K562 (cell line): Measurements from ENCODE around the gene DGLUCY. TPM values are rescaled to one million over a fixed set of nuclear protein-coding genes. Genes with fewer than 3 reads are reported as not detected.

Experiments used
- ATAC-seq: fragments of 200-7000 bp; cut with Tn5 transposase; 3 replicates; pipeline ENCODE4 v1.9.1; 2020; ENCODE audit warnings: moderate library complexity
- BruUV-seq: library from RNA; stranded (reverse); fragments of 400-500 nt; replicated peaks from 2 replicates; lab custom pipeline; 2021; lab: Mats Ljungman, UMichigan
- CTCF ChIA-PET: fragments of 300-600 bp; formaldehyde crosslinking; extraction: SDS; loops from one replicate; lab custom pipeline; 2021; ENCODE audit warnings: low intra/inter-chr PET ratio; lab: Yijun Ruan, JAX
- POLR2A ChIA-PET: fragments of 300-600, 350-650 bp; sonication (Branson Sonifier 250); formaldehyde crosslinking; extraction: SDS; loops from one replicate; lab custom pipeline; 2021; ENCODE audit warnings: antibody characterized with exemption, inconsistent platforms; lab: Yijun Ruan, JAX
- DNase-seq, 4 experiments: peaks; one replicate each; pipeline versions ENCODE4 v3.0.0 to v3.0.0-alpha.2; 2011 to 2018; ENCODE audit warnings: low spot score in 3 of 4, mixed read lengths in 3 of 4; ENCODE audit errors: extremely low read depth in 1 of 4
- FAIRE-seq: peaks from 2 replicates; lab custom pipeline; 2011; peaks lifted over from hg19 to GRCh38; lab: Jason Lieb, UNC
- H2AFZ ChIP-seq: 2 replicates; pipeline ENCODE4 v1.6.0; 2011; ENCODE audit warnings: low read depth, low read length, control low read depth, inconsistent platforms
- H3K27ac ChIP-seq: fragments of 200-600 bp; 3 replicates; pipeline ENCODE4 v1.8.0; 2011; ENCODE audit warnings: low read depth, mild to moderate bottlenecking, control low read depth, inconsistent platforms, low read length, moderate library complexity, mixed read lengths; ENCODE audit errors: extremely low read depth
- H3K27me3 ChIP-seq, 2 experiments: fragments of 300-600 bp in 1 of 2; 2 replicates in 1 of 2; 3 replicates in 1 of 2; pipeline versions ENCODE4 v1.6.0 to v1.8.0; 2011; ENCODE audit warnings: inconsistent platforms in 2 of 2, low read length in 2 of 2, mild to moderate bottlenecking in 1 of 2, mixed read lengths in 1 of 2, moderate library complexity in 1 of 2; ENCODE audit not compliant: control insufficient read depth in 2 of 2, insufficient read depth in 2 of 2
- H3K36me3 ChIP-seq: fragments of 300-600 bp; 3 replicates; pipeline ENCODE4 v1.8.0; 2011; ENCODE audit warnings: mild to moderate bottlenecking, low read length, inconsistent platforms; ENCODE audit not compliant: control insufficient read depth, insufficient read depth
- H3K4me1 ChIP-seq, 2 experiments: fragments of 200-600 bp in 1 of 2; replicated peaks in 1 of 2; 2 replicates in 1 of 2; 3 replicates in 1 of 2; pipeline versions ENCODE4 v1.5.1 to v1.8.0; 2011; ENCODE audit warnings: inconsistent platforms in 2 of 2, low read length in 2 of 2, mild to moderate bottlenecking in 1 of 2, mixed read lengths in 1 of 2, moderate library complexity in 1 of 2; ENCODE audit not compliant: control insufficient read depth in 2 of 2, insufficient read depth in 2 of 2
- H3K4me2 ChIP-seq: 2 replicates; pipeline ENCODE4 v1.6.1; 2011; ENCODE audit warnings: low read length, control low read depth, inconsistent platforms, mixed read lengths; ENCODE audit not compliant: insufficient read depth
- H3K4me3 ChIP-seq: fragments of 200-600 bp; sonication (generic), shearing (Covaris generic); 2 replicates; pipeline ENCODE4 v1.5.1; 2016; ENCODE audit warnings: control low read depth, inconsistent platforms
- H3K79me2 ChIP-seq: fragments of 200-600 bp; 3 replicates; pipeline ENCODE4 v1.8.0; 2011; ENCODE audit warnings: low read length, inconsistent platforms; ENCODE audit not compliant: control insufficient read depth, insufficient read depth
- H3K9ac ChIP-seq, 2 experiments: 2 replicates each; pipeline versions ENCODE4 v1.6.0 to v1.6.1; 2011; ENCODE audit warnings: low read depth in 2 of 2, low read length in 2 of 2, control low read depth in 1 of 2, inconsistent platforms in 1 of 2, mild to moderate bottlenecking in 1 of 2, mixed read lengths in 1 of 2; ENCODE audit not compliant: insufficient read depth in 1 of 2
- H3K9me1 ChIP-seq: one replicate; pipeline ENCODE4 v1.6.0; 2011; ENCODE audit warnings: inconsistent platforms, mild to moderate bottlenecking, low read length, moderate library complexity; ENCODE audit not compliant: control insufficient read depth, insufficient read depth
- H3K9me3 ChIP-seq: replicated peaks from 2 replicates; pipeline ENCODE4 v1.5.1; 2011; ENCODE audit warnings: low read depth, low read length, inconsistent platforms; ENCODE audit not compliant: control insufficient read depth, insufficient read depth
- H4K20me1 ChIP-seq: replicated peaks from 2 replicates; pipeline ENCODE4 v1.6.1; 2011; ENCODE audit warnings: low read length, inconsistent platforms, mixed read lengths; ENCODE audit not compliant: control insufficient read depth, insufficient read depth
- ARHGAP35 ChIP-seq: fragments of 450-650 bp; IDR thresholded peaks from 2 replicates; pipeline ENCODE4 v1.6.1; 2018; ENCODE audit not compliant: partially characterized antibody
- BMI1 ChIP-seq: fragments of 150-350 bp; IDR thresholded peaks from 2 replicates; pipeline ENCODE4 v1.6.1; 2014; ENCODE audit warnings: low read length
- C11orf30 ChIP-seq: fragments of 450-650 bp; IDR thresholded peaks from 2 replicates; pipeline ENCODE4 v1.6.1; 2016; ENCODE audit warnings: low read depth, mild to moderate bottlenecking
- HMBOX1 ChIP-seq: sonication (generic); IDR thresholded peaks from 2 replicates; pipeline ENCODE4 v1.6.1; 2016
- HMG20A ChIP-seq: fragments of 450-650 bp; formaldehyde crosslinking; conservative IDR thresholded peaks from 2 replicates; pipeline ENCODE4 v1.4.0; 2020; ENCODE audit warnings: mild to moderate bottlenecking, mixed read lengths
- HNRNPK ChIP-seq: fragments of 200-400 bp; formaldehyde crosslinking; IDR thresholded peaks from one replicate; pipeline ENCODE4 v1.6.1; 2018; ENCODE audit warnings: mild to moderate bottlenecking, low read depth, low read length; ENCODE audit not compliant: poor library complexity, severe bottlenecking
- HNRNPLL ChIP-seq: fragments of 200-400 bp; formaldehyde crosslinking; IDR thresholded peaks from 2 replicates; pipeline ENCODE4 v1.6.1; 2017; ENCODE audit warnings: low read length, low read depth, mild to moderate bottlenecking; ENCODE audit not compliant: poor library complexity, severe bottlenecking
- POLR3A ChIP-seq: IDR thresholded peaks from 2 replicates; pipeline ENCODE4 v1.6.1; 2011; ENCODE audit warnings: borderline replicate concordance, mild to moderate bottlenecking, moderate library complexity; ENCODE audit not compliant: insufficient read length, insufficient read depth; ENCODE audit errors: extremely low read depth
- POLR3G ChIP-seq: IDR thresholded peaks from 2 replicates; pipeline ENCODE4 v1.6.1; 2011; ENCODE audit not compliant: insufficient read length, insufficient replicate concordance; ENCODE audit errors: extremely low read depth
- RAD51 ChIP-seq: fragments of 450-650 bp; IDR thresholded peaks from 2 replicates; pipeline ENCODE4 v1.7.1; 2016; ENCODE audit warnings: low read depth, mild to moderate bottlenecking, borderline replicate concordance
- SNAPC5 ChIP-seq: fragments of 250-450 bp; sonication (Bioruptor Pico); IDR thresholded peaks from 2 replicates; pipeline ENCODE4 v1.8.0; 2021; ENCODE audit warnings: moderate library complexity, mild to moderate bottlenecking, inconsistent platforms
- UBTF ChIP-seq, 2 experiments: IDR thresholded peaks; 2 replicates each; pipeline ENCODE4 v1.6.1; 2012; ENCODE audit warnings: improper control_type of control experiment in 2 of 2, low read depth in 2 of 2, low read length in 2 of 2, borderline replicate concordance in 1 of 2
- ZBTB12 ChIP-seq: fragments of 250-450 bp; sonication (Bioruptor Pico); IDR thresholded peaks from 2 replicates; pipeline ENCODE4 v1.4.0; 2020
- ZNF175 ChIP-seq: fragments of 200-800 bp; sonication (Bioruptor generic); IDR thresholded peaks from 2 replicates; pipeline ENCODE4 v1.6.1; 2016; ENCODE audit warnings: low read depth, mild to moderate bottlenecking, missing genetic modification characterization, missing compliant biosample characterization
- ZNF280A ChIP-seq: fragments of 450-650 bp; IDR thresholded peaks from 2 replicates; pipeline ENCODE4 v1.6.1; 2018; ENCODE audit warnings: mild to moderate bottlenecking, low read depth; ENCODE audit not compliant: partially characterized antibody
- ZNF347 ChIP-seq: fragments of 450-650 bp; formaldehyde crosslinking; IDR thresholded peaks from 2 replicates; pipeline ENCODE4 v1.4.0; 2020; ENCODE audit warnings: low read depth, mild to moderate bottlenecking, moderate library complexity
- WGBS: fragments of 100-300 bp; shearing (Covaris generic); methylation state at CpG from one replicate; pipeline ENCODE4 v1.1.6; 2016; ENCODE audit warnings: low coverage, mixed read lengths; ENCODE audit not compliant: insufficient coverage; ENCODE audit errors: missing lambda C conversion rate; 5-methylcytosine and 5-hydroxymethylcytosine counted together
- in situ Hi-C: fragments of 300-500 bp; cut with MboI; formaldehyde crosslinking; loops from 4 replicates; pipeline ENCODE4 v1.15.0; 2018; ENCODE audit warnings: inconsistent platforms, mixed read lengths
- intact Hi-C: fragments of 100-400 bp; cut with micrococcal nuclease; formaldehyde crosslinking; loops from 2 replicates; pipeline ENCODE4 v1.14.2; 2022
- polyA plus RNA-seq, 8 experiments: library from polyadenylated mRNA; depleted of rRNA in 4 of 8; stranded (reverse) in 5 of 8; unstranded in 3 of 8; fragments of >200 nt; fragmentation: Nextera tagmentation in 2 of 8; fragmentation: Illumina TruSeq in 1 of 8; extraction: Ambion mirVana in 2 of 8; extraction: Trizol in 1 of 8; gene quantifications; 2 replicates each; pipeline versions ENCODE4 v1.2.1 to v1.2.3, GENCODE V29; 2011 to 2014; ENCODE audit warnings: inconsistent platforms in 1 of 8, missing spikeins in 1 of 8
- total RNA-seq, 7 experiments: library from RNA; depleted of rRNA in 6 of 7; stranded (reverse); fragments of >200 nt in 6 of 7; fragmentation: Illumina TruSeq in 2 of 7; extraction: Trizol in 2 of 7; gene quantifications; 2 replicates each; pipeline versions ENCODE4 v1.2.1 to v1.2.3, GENCODE V29; 2011 to 2021; ENCODE audit warnings: low replicate concordance in 1 of 7

DGLUCY gene
- total and polyA plus RNA-seq, 9 of the 15 experiments (the other 6 are each of a cell fraction or from before 2014, with no cell fraction given), result 9.9 to 28.4 (median 21.0) TPM

- no peaks in the 10 kb centered on the region for H3K27me3 ChIP-seq
- H2AFZ ChIP-seq, result no peak overlapping the region
- no peak overlapping the region for H3K27ac ChIP-seq
- no peaks in the 10 kb centered on the region for H3K9me3 ChIP-seq
- no peaks in the 10 kb centered on the region; the same call in 1 of the 2 replicates for H4K20me1 ChIP-seq
- no peak overlapping the region for H3K4me2 ChIP-seq
- CTCF ChIA-PET, result interaction anchor here (0.8 to 2.6 kb wide), 3 partner anchors 112 to 271 kb away, joined by 7 to 33 read pairs (median 8); no protein-coding TSS in a partner anchor
- H3K9ac ChIP-seq, result no peak overlapping the region
- FAIRE-seq, result no peak
- peaks cover 29% of the 10 kb centered on the region; the same call in 1 of the 3 replicates for H3K36me3 ChIP-seq
- H3K4me3 ChIP-seq, result no peak overlapping the region
- intact Hi-C loops (loop anchor here (1.0 to 10.0 kb wide), 3 partner anchors 35 to 271 kb away; partner anchors contain the start of gene CCDC88C), in situ Hi-C loops (no loop called here)
- H3K9me1 ChIP-seq, result no peaks in the 10 kb centered on the region
- peaks cover 0 to 2% of the 10 kb centered on the region in 2 experiments; a peak in 2 of 5 replicates for H3K4me1 ChIP-seq
- DNase-seq, result peak in 1 of 4 experiments; percentile 5
- BruUV-seq, result no TSS peak
- POLR2A ChIA-PET, result interaction anchor here (1.4 kb wide), 1 partner anchor 271 kb away, joined by 4 read pairs; no protein-coding TSS in a partner anchor
- ATAC-seq, result no peak
- 60% methylated on average over 4 of the region's 4 CpGs for WGBS
- no peaks in the 10 kb centered on the region for H3K79me2 ChIP-seq
- TF ChIP-seq POLR3G, result no peak
- no peak for TF ChIP-seq HMBOX1
- TF ChIP-seq ZNF175 (CRISPR knock-in tag), result no peak
- no peak for TF ChIP-seq ARHGAP35
- no peak for TF ChIP-seq BMI1
- TF ChIP-seq POLR3A, result no peak
- TF ChIP-seq C11orf30, result no peak
- TF ChIP-seq ZNF347 (CRISPR knock-in tag), result no peak
- TF ChIP-seq HMG20A (CRISPR knock-in tag), result no peak
- no peak for TF ChIP-seq ZBTB12 (CRISPR knock-in tag)
- TF ChIP-seq SNAPC5 (CRISPR knock-in tag), result no peak
- no peak for TF ChIP-seq RAD51
- TF ChIP-seq UBTF (IDR thresholded peaks at IDR 0.05; ENCODE audit: borderline replicate concordance in 1 of 2, low read depth in 2 of 2, low read length in 2 of 2), result no peak
- TF ChIP-seq HNRNPLL, result no peak
- TF ChIP-seq HNRNPK, result no peak
- no peak for TF ChIP-seq ZNF280A
Observed at GRCh38 chr14:91173904-91174303, 60.0 kb downstream of the DGLUCY start.
